ENCODE measurements around the gene ANKRD34C.

ANKRD34C gene

GRCh38 chr15:79282371-79283251 lies at the start of gene ANKRD34C:
TSS of gene ANKRD34C (plus strand) at chr15:79282722. CDS start at chr15:79293285, 10,563 bp downstream.
- no peak for DNase-seq

- DNase-seq, result no peak
Measured at GRCh38 chr15:79233236-79233635, 49.3 kb upstream of the ANKRD34C start.

- no peak for DNase-seq
Measured at GRCh38 chr15:79240036-79240435, 42.5 kb upstream of the ANKRD34C start.

- no peak for DNase-seq
Measured at GRCh38 chr15:79243723-79244122, 38.8 kb upstream of the ANKRD34C start.

- DNase-seq, result no peak
Measured at GRCh38 chr15:79244876-79245275, 37.6 kb upstream of the ANKRD34C start.

GRCh38 chr15:79248183-79248582 lies 34.3 kb upstream of the ANKRD34C start:
- no peak for DNase-seq

GRCh38 chr15:79257454-79257853 lies 25.1 kb upstream of the ANKRD34C start:
- DNase-seq, result no peak

- no peak for DNase-seq
Measured at GRCh38 chr15:79261836-79262235, 20.7 kb upstream of the ANKRD34C start.

GRCh38 chr15:79265167-79265566 lies 17.4 kb upstream of the ANKRD34C start:
- DNase-seq, result no peak

GRCh38 chr15:79265987-79266579 lies 16.4 kb upstream of the ANKRD34C start:
- no peak for DNase-seq

GRCh38 chr15:79283252-79284048 lies 928 bp downstream of the ANKRD34C start:
- DNase-seq, result peak; percentile 2

- DNase-seq, result no peak
Measured at GRCh38 chr15:79290642-79291275, 8.2 kb downstream of the ANKRD34C start.

GRCh38 chr15:79292011-79292410 lies 9.5 kb downstream of the ANKRD34C start:
- no peak for DNase-seq

GRCh38 chr15:79294075-79294474 lies 11.6 kb downstream of the ANKRD34C start:
- DNase-seq, result no peak

GRCh38 chr15:79296583-79296982 lies 14.1 kb downstream of the ANKRD34C start:
- no peak for DNase-seq

- no peak for DNase-seq
Measured at GRCh38 chr15:79299126-79299840, 16.8 kb downstream of the ANKRD34C start.

- no peak for DNase-seq
Measured at GRCh38 chr15:79299841-79300235, 17.3 kb downstream of the ANKRD34C start.

- no peak for DNase-seq
Measured at GRCh38 chr15:79307251-79307650, 24.7 kb downstream of the ANKRD34C start.

GRCh38 chr15:79308874-79309273 lies 26.4 kb downstream of the ANKRD34C start:
- DNase-seq, result no peak

- DNase-seq, result no peak
Measured at GRCh38 chr15:79310612-79310984, 28.1 kb downstream of the ANKRD34C start.

GRCh38 chr15:79310985-79311900 lies 28.7 kb downstream of the ANKRD34C start, which contains the start of gene TMED3:
TSS of gene TMED3 (plus strand) at chr15:79311112. CDS start at chr15:79311250, 138 bp downstream.
- DNase-seq, result peak; percentile 87
